Measurements from ENCODE around the gene PKN2. TPM values are rescaled to one million over a fixed set of nuclear protein-coding genes. Genes with fewer than 3 reads are reported as not detected.

The PKN2 gene
- total and polyA plus RNA-seq, 9 of the 15 experiments (the other 6 are each of a cell fraction or from before 2014, with no cell fraction given) = 4.5 to 25.3 (median 19.2) TPM

DNA sequence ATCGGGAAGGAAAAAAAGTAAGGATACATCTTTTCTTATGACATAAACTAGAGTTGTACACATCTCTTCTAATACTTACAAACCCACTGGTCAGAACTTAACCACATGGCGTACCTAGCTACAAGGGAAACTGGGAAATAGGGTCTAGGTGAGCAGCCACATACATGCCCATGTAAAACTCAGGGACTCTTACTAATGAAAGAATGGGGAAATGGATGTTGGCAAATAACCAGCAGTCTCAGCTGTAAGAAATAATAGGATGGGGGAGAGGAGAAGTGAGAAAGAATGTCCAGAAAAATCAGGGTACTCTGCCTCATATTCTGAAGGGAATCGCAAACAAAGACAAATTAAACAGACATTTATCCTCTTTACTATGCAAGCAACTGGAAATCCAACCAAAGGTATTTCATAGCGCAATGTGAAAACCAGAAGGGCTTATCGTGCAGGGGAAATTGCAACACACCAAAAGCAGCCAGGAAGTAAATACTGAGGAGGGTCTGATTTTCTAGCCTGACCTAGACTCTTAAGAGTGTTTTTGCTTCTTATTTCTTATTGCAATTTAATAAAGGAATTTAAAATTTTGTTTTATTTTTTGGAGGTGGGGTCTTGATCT, 189.8 kb downstream of the PKN2 start:
- Histone ChIP-seq H3K4me1 (replicated peaks in 1 of 2; ENCODE audit: control insufficient read depth in 2 of 2, insufficient read depth in 2 of 2, low read length in 2 of 2) (no peaks in the 10 kb centered on the region; a peak in 1 of 5 replicates), H3K79me2 (ENCODE audit: control insufficient read depth, insufficient read depth, low read length) (peaks cover 56% of the 10 kb centered on the region), H3K9me1 (ENCODE audit: control insufficient read depth, insufficient read depth, low read length) (no peaks in the 10 kb centered on the region), H3K36me3 (ENCODE audit: control insufficient read depth, insufficient read depth, low read length) (peaks cover 18% of the 10 kb centered on the region), H4K20me1 (replicated peaks; ENCODE audit: control insufficient read depth, insufficient read depth, low read length) (peaks cover 3% of the 10 kb centered on the region; the same call in 1 of the 2 replicates), H3K27me3 (ENCODE audit: control insufficient read depth in 2 of 2, insufficient read depth in 2 of 2, low read length in 2 of 2) (no peaks in the 10 kb centered on the region), H3K9me3 (replicated peaks; ENCODE audit: control insufficient read depth, insufficient read depth, low read depth, low read length) (no peaks in the 10 kb centered on the region), H3K4me3 (no peak overlapping the region), H3K9ac (ENCODE audit: insufficient read depth in 1 of 2, low read depth in 2 of 2, low read length in 2 of 2) (no peak overlapping the region), H2AFZ (ENCODE audit: low read depth, low read length) (no peak overlapping the region), H3K27ac (ENCODE audit: extremely low read depth, low read depth, low read length) (no peak overlapping the region), H3K4me2 (ENCODE audit: insufficient read depth, low read length) (no peak overlapping the region)
- no peak for ATAC-seq
- intact Hi-C loops (cut with micrococcal nuclease) = loop anchor here (10.0 kb wide), 1 partner anchor 689 kb away; no protein-coding TSS in a partner anchor
- FAIRE-seq = no peak
- no peak for DNase-seq (ENCODE audit: extremely low read depth in 1 of 4, low spot score in 3 of 4)
- BruUV-seq (replicated peaks) = no TSS peak
- WGBS (ENCODE audit: insufficient coverage, low coverage, missing lambda C conversion rate) = 72% methylated on average over 5 of the region's 5 CpGs
- ChIA-PET CTCF (ENCODE audit: low intra/inter-chr PET ratio) (interaction anchor here (0.6 kb wide), 2 partner anchors 90 to 263 kb away, joined by 3 to 8 read pairs; no protein-coding TSS in a partner anchor), POLR2A (no interaction called here)
- in situ Hi-C loops (cut with MboI) = loop anchor here (25.0 kb wide), 1 partner anchor 537 kb away; no protein-coding TSS in a partner anchor
- TF ChIP-seq KLF1 (tag; IDR thresholded peaks at IDR 0.05) (no peak), ZNF24 (IDR thresholded peaks at IDR 0.05) (no peak), JUN (IDR thresholded peaks at IDR 0.05; ENCODE audit: borderline replicate concordance, low read depth, low read length) (no peak), JUN (CRISPR knock-in tag; IDR thresholded peaks at IDR 0.05; ENCODE audit: borderline replicate concordance) (no peak)

GRCh38 chr1:88875595-88875994, 191.5 kb downstream of the PKN2 start:
- H3K9me3 ChIP-seq (replicated peaks; ENCODE audit: control insufficient read depth, insufficient read depth, low read depth, low read length) = no peaks in the 10 kb centered on the region
- TF ChIP-seq RBM25 (IDR thresholded peaks at IDR 0.05; ENCODE audit: low read depth, low read length, severe bottlenecking) = peak; percentile 21
- TF ChIP-seq ARID3A (IDR thresholded peaks at IDR 0.05; ENCODE audit: borderline replicate concordance, low read depth, low read length) = no peak
- ATAC-seq (no peak), FAIRE-seq (no peak), DNase-seq (ENCODE audit: extremely low read depth in 1 of 4, low spot score in 3 of 4) (no peak)
- no peak overlapping the region for H3K4me2 ChIP-seq (ENCODE audit: insufficient read depth, low read length)
- intact Hi-C loops (cut with micrococcal nuclease) = loop anchor here (5.0 to 10.0 kb wide), 2 partner anchors 138 to 691 kb away; no protein-coding TSS in a partner anchor
- BruUV-seq (replicated peaks) = no TSS peak
- no peaks in the 10 kb centered on the region for H3K9me1 ChIP-seq (ENCODE audit: control insufficient read depth, insufficient read depth, low read length)
- peaks cover 26% of the 10 kb centered on the region for H3K36me3 ChIP-seq (ENCODE audit: control insufficient read depth, insufficient read depth, low read length)
- POLR2A ChIA-PET = interaction anchor here (0.5 to 1.8 kb wide), 3 partner anchors 12 to 15 kb away, joined by 3 to 7 read pairs (median 3); partner anchors contain the start of gene GTF2B
- no peak overlapping the region for H3K9ac ChIP-seq (ENCODE audit: insufficient read depth in 1 of 2, low read depth in 2 of 2, low read length in 2 of 2)
- H2AFZ ChIP-seq (ENCODE audit: low read depth, low read length) = no peak overlapping the region
- in situ Hi-C loops (cut with MboI) = no loop called here
- H3K4me1 ChIP-seq (replicated peaks in 1 of 2; ENCODE audit: control insufficient read depth in 2 of 2, insufficient read depth in 2 of 2, low read length in 2 of 2) = no peaks in the 10 kb centered on the region; a peak in 1 of 5 replicates
- 85% methylated on average over 4 of the region's 4 CpGs for WGBS (ENCODE audit: insufficient coverage, low coverage, missing lambda C conversion rate)
- H3K27me3 ChIP-seq (ENCODE audit: control insufficient read depth in 2 of 2, insufficient read depth in 2 of 2, low read length in 2 of 2) = no peaks in the 10 kb centered on the region
- H3K27ac ChIP-seq (ENCODE audit: extremely low read depth, low read depth, low read length) = no peak overlapping the region
- no peak overlapping the region for H3K4me3 ChIP-seq
- CTCF ChIA-PET (ENCODE audit: low intra/inter-chr PET ratio) = no interaction called here
- peaks cover 3% of the 10 kb centered on the region; the same call in 1 of the 2 replicates for H4K20me1 ChIP-seq (replicated peaks; ENCODE audit: control insufficient read depth, insufficient read depth, low read length)
- H3K79me2 ChIP-seq (ENCODE audit: control insufficient read depth, insufficient read depth, low read length) = peaks cover 47% of the 10 kb centered on the region

All from K562 (cell line).